GM12864 (cell line): ENCODE measurements around the gene TDRD9.

Source experiments
- DNase-seq: peaks from one replicate; pipeline ENCODE4 v3.0.0-alpha.2; 2011; ENCODE audit warnings: low read depth
- H3K4me3 ChIP-seq: 2 replicates; pipeline ENCODE4 v1.5.1; 2011; ENCODE audit warnings: mild to moderate bottlenecking, low read depth, low read length, control low read depth
- TF ChIP-seq, protein P1 (sequence below): IDR thresholded peaks from 2 replicates; pipeline ENCODE4 v1.5.1; 2011; ENCODE audit warnings: low read depth, mild to moderate bottlenecking, moderate library complexity, low read length, control low read depth, inconsistent platforms; ENCODE audit errors: missing control alignments

Gene TDRD9

GRCh38 chr14:104094709-104095425, 166.6 kb downstream of the TDRD9 start:
- H3K4me3 ChIP-seq = no peak overlapping the region
- TF ChIP-seq, protein P1, sequence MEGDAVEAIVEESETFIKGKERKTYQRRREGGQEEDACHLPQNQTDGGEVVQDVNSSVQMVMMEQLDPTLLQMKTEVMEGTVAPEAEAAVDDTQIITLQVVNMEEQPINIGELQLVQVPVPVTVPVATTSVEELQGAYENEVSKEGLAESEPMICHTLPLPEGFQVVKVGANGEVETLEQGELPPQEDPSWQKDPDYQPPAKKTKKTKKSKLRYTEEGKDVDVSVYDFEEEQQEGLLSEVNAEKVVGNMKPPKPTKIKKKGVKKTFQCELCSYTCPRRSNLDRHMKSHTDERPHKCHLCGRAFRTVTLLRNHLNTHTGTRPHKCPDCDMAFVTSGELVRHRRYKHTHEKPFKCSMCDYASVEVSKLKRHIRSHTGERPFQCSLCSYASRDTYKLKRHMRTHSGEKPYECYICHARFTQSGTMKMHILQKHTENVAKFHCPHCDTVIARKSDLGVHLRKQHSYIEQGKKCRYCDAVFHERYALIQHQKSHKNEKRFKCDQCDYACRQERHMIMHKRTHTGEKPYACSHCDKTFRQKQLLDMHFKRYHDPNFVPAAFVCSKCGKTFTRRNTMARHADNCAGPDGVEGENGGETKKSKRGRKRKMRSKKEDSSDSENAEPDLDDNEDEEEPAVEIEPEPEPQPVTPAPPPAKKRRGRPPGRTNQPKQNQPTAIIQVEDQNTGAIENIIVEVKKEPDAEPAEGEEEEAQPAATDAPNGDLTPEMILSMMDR = peak; percentile 88
- no peak for DNase-seq

GRCh38 chr14:104095426-104096310, 167.4 kb downstream of the TDRD9 start:
- no peak overlapping the region for H3K4me3 ChIP-seq
- DNase-seq = no peak
- TF ChIP-seq, protein P1 = no peak

GRCh38 chr14:104096318-104096717, 168.1 kb downstream of the TDRD9 start:
- TF ChIP-seq, protein P1 = no peak
- no peak overlapping the region for H3K4me3 ChIP-seq
- no peak for DNase-seq

DNA sequence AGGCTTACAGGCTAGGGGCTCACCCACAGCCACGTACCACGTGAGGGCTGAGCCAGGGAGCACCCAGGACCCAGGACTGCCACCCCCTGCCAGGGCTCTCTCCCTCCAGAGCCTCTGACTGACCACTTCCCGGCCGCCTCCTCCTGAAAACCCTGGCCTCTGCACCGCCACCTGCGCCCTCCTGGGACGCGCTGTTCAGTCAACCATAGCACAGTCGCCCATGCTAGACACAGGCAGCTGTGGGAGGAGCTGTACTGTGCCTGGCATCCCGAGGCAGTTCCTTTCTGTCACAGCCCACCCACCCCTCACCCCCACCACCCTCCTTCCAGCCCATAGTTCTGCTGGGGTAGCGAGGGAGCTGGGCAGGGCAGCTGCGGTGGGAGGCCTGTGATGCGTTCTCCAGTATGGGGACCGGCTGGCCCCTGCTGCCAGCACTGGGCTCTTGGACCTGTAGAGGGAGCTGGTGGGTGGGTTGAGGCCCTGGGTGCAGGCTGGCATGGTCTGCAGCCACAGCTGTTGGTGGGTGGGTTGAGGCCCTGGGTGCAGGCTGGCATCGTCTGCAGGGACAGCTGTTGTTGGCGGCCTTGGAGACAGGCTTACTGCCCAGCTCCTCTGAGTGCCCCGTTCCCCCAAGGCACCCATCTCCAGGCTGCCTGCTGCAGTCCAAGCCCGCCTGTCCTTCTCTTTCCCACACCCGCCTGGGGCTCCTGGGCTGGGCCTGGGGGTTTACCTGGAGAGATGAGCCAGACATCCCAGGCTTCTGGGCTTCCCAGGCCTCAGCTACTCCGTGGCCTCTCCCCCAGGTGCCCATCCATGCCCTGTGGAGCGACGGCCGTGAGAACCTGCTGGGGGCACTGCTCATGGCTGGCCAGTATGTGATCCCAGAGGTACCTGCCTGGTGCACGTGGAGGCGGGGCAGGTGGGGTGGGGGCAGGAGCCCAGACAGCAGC, 168.8 kb downstream of the TDRD9 start:
- TF ChIP-seq, protein P1 = no peak
- H3K4me3 ChIP-seq = no peak overlapping the region
- DNase-seq = no peak

GRCh38 chr14:104098272-104099095, 170.2 kb downstream of the TDRD9 start:
- DNase-seq = no peak
- no peak overlapping the region for H3K4me3 ChIP-seq
- TF ChIP-seq, protein P1 = no peak
